Neural progenitor cell (in vitro differentiated cells): Measurements from ENCODE around the gene FBXO15. TPM values are rescaled to one million over a fixed set of nuclear protein-coding genes. Genes with fewer than 3 reads are reported as not detected.

Experiments used
- DNase-seq: peaks from one replicate; pipeline ENCODE4 v3.0.0-alpha.2; 2016; ENCODE audit warnings: low spot score
- H2AFZ ChIP-seq: fragments of 200-600 bp; sonication (generic); replicated peaks from 2 replicates; pipeline ENCODE4 v1.6.1; 2016; ENCODE audit warnings: antibody characterized with exemption
- H3F3A ChIP-seq: fragments of 200-600 bp; sonication (generic); 2 replicates; pipeline ENCODE4 v1.6.1; 2016; ENCODE audit warnings: antibody characterized with exemption, low read depth
- H3K27ac ChIP-seq: fragments of 200-600 bp; sonication (generic); 2 replicates; pipeline ENCODE4 v1.5.1; 2016; ENCODE audit warnings: mild to moderate bottlenecking
- H3K27me3 ChIP-seq: fragments of 200-600 bp; sonication (generic); 2 replicates; pipeline ENCODE4 v1.6.1; 2016; ENCODE audit warnings: mild to moderate bottlenecking, moderate library complexity
- H3K36me3 ChIP-seq: fragments of 200-600 bp; sonication (generic); 2 replicates; pipeline ENCODE4 v1.5.1; 2016
- H3K4me1 ChIP-seq: fragments of 200-600 bp; sonication (generic); 2 replicates; pipeline ENCODE4 v1.6.1; 2016; ENCODE audit warnings: mixed run types
- H3K4me2 ChIP-seq: fragments of 200-600 bp; sonication (generic); 2 replicates; pipeline ENCODE4 v1.6.1; 2016
- H3K4me3 ChIP-seq: fragments of 200-600 bp; sonication (generic); 2 replicates; pipeline ENCODE4 v1.5.1; 2016
- H3K79me2 ChIP-seq: fragments of 200-600 bp; sonication (generic); 2 replicates; pipeline ENCODE4 v1.6.1; 2016; ENCODE audit warnings: low read depth
- H3K9ac ChIP-seq: fragments of 200-600 bp; sonication (generic); 2 replicates; pipeline ENCODE4 v1.6.1; 2016
- H3K9me3 ChIP-seq: fragments of 200-600 bp; sonication (generic); 2 replicates; pipeline ENCODE4 v1.5.1; 2016; ENCODE audit warnings: low read depth
- H4K20me1 ChIP-seq: fragments of 200-600 bp; sonication (generic); 2 replicates; pipeline ENCODE4 v1.6.1; 2016; ENCODE audit warnings: low read depth
- H3K27ac Mint-ChIP-seq: 3 replicates; pipeline ENCODE4 v1.8.0; 2021; ENCODE audit warnings: mixed read lengths
- H3K27me3 Mint-ChIP-seq: 2 replicates; pipeline ENCODE4 v1.8.0; 2022; ENCODE audit warnings: low read depth, mild to moderate bottlenecking, inconsistent platforms, moderate library complexity, mixed read lengths; ENCODE audit not compliant: insufficient read depth
- H3K36me3 Mint-ChIP-seq: 3 replicates; pipeline ENCODE4 v1.8.0; 2021; ENCODE audit warnings: mixed read lengths
- H3K4me1 Mint-ChIP-seq: 3 replicates; pipeline ENCODE4 v1.8.0; 2021; ENCODE audit warnings: mixed read lengths
- H3K4me3 Mint-ChIP-seq: 3 replicates; pipeline ENCODE4 v1.8.0; 2021; ENCODE audit warnings: mild to moderate bottlenecking, moderate library complexity, mixed read lengths
- H3K9me3 Mint-ChIP-seq: 3 replicates; pipeline ENCODE4 v1.8.0; 2020; ENCODE audit warnings: mixed read lengths
- CTCF ChIP-seq: fragments of 200-600 bp; sonication (generic); IDR thresholded peaks from 2 replicates; pipeline ENCODE4 v1.5.1; 2017; ENCODE audit warnings: antibody characterized with exemption, mild to moderate bottlenecking
- EZH2 ChIP-seq: fragments of 200-600 bp; sonication (generic); IDR thresholded peaks from 2 replicates; pipeline ENCODE4 v1.6.1; 2017; ENCODE audit warnings: antibody characterized with exemption, mild to moderate bottlenecking, moderate library complexity
- EZH2phosphoT487 ChIP-seq: fragments of 200-600 bp; sonication (generic); IDR thresholded peaks from 2 replicates; pipeline ENCODE4 v1.6.1; 2017; ENCODE audit warnings: antibody characterized with exemption
- total RNA-seq: library from RNA; depleted of rRNA; stranded (reverse); fragments of >200 nt; gene quantifications from 2 replicates; pipeline ENCODE4 v1.2.3, GENCODE V29; 2015; ENCODE audit warnings: low replicate concordance

Gene FBXO15
- total RNA-seq, 1 donor from 2014 or later = 2.2 TPM

- Histone ChIP-seq H3K4me2 (no peak overlapping the region), H3K9me3 (no peaks in the 10 kb centered on the region), H3K4me1 (peaks cover 6% of the 10 kb centered on the region), H3K27me3 (no peaks in the 10 kb centered on the region), H3K4me3 (no peak overlapping the region), H3K79me2 (no peaks in the 10 kb centered on the region), H3K27ac (no peak overlapping the region), H3K9ac (no peak overlapping the region), H3K36me3 (no peaks in the 10 kb centered on the region), H4K20me1 (no peaks in the 10 kb centered on the region), H2AFZ (no peak overlapping the region), H3F3A (no peaks in the 10 kb centered on the region)
- H3K4me1 Mint-ChIP-seq = no peaks in the 10 kb centered on the region
- H3K27me3 Mint-ChIP-seq = peaks cover 4% of the 10 kb centered on the region
- no peak for DNase-seq
- TF ChIP-seq EZH2 = no peak
- TF ChIP-seq EZH2phosphoT487 = no peak
- H3K36me3 Mint-ChIP-seq = no peaks in the 10 kb centered on the region
- no peak overlapping the region for H3K27ac Mint-ChIP-seq
- no peaks in the 10 kb centered on the region for H3K9me3 Mint-ChIP-seq
- no peak overlapping the region for H3K4me3 Mint-ChIP-seq
These were observed 78.2 kb downstream of the FBXO15 start for GRCh38 chr18:74069178-74070050.

- Mint-ChIP-seq H3K36me3 (no peaks in the 10 kb centered on the region), H3K4me3 (no peak overlapping the region), H3K27me3 (peaks cover 4% of the 10 kb centered on the region), H3K4me1 (no peaks in the 10 kb centered on the region), H3K27ac (no peak overlapping the region), H3K9me3 (no peaks in the 10 kb centered on the region)
- Histone ChIP-seq H3K4me1 (peaks cover 6% of the 10 kb centered on the region), H2AFZ (no peak overlapping the region), H3K9me3 (no peaks in the 10 kb centered on the region), H3K4me2 (no peak overlapping the region), H3K9ac (no peak overlapping the region), H3K4me3 (no peak overlapping the region), H3F3A (no peaks in the 10 kb centered on the region), H4K20me1 (no peaks in the 10 kb centered on the region), H3K36me3 (no peaks in the 10 kb centered on the region), H3K27ac (no peak overlapping the region), H3K27me3 (no peaks in the 10 kb centered on the region), H3K79me2 (no peaks in the 10 kb centered on the region)
- DNase-seq = no peak
- no peak for TF ChIP-seq EZH2
- no peak for TF ChIP-seq EZH2phosphoT487
- TF ChIP-seq CTCF = no peak
These were observed 79.3 kb downstream of the FBXO15 start for GRCh38 chr18:74068296-74068695.

- H2AFZ ChIP-seq = no peak overlapping the region
- H3K4me1 ChIP-seq = peaks cover 6% of the 10 kb centered on the region
- Mint-ChIP-seq H3K36me3 (no peaks in the 10 kb centered on the region), H3K4me1 (no peaks in the 10 kb centered on the region), H3K9me3 (no peaks in the 10 kb centered on the region), H3K27ac (no peak overlapping the region), H3K4me3 (no peak overlapping the region), H3K27me3 (peaks cover 4% of the 10 kb centered on the region)
- H3K36me3 ChIP-seq = no peaks in the 10 kb centered on the region
- H4K20me1 ChIP-seq = no peaks in the 10 kb centered on the region
- H3K27me3 ChIP-seq = no peaks in the 10 kb centered on the region
- DNase-seq = no peak
- no peaks in the 10 kb centered on the region for H3K79me2 ChIP-seq
- H3K9me3 ChIP-seq = no peaks in the 10 kb centered on the region
- H3K4me2 ChIP-seq = no peak overlapping the region
- no peak overlapping the region for H3K9ac ChIP-seq
- no peak for TF ChIP-seq EZH2phosphoT487
- no peak for TF ChIP-seq CTCF
- TF ChIP-seq EZH2 = no peak
- no peaks in the 10 kb centered on the region for H3F3A ChIP-seq
- no peak overlapping the region for H3K4me3 ChIP-seq
- H3K27ac ChIP-seq = no peak overlapping the region
These were observed 81.6 kb downstream of the FBXO15 start for GRCh38 chr18:74066018-74066417.

- no peaks in the 10 kb centered on the region for H3F3A ChIP-seq
- H3K9ac ChIP-seq = no peak overlapping the region
- no peak overlapping the region for H3K27ac ChIP-seq
- TF ChIP-seq CTCF (no peak), EZH2 (no peak), EZH2phosphoT487 (no peak)
- no peaks in the 10 kb centered on the region for H4K20me1 ChIP-seq
- Mint-ChIP-seq H3K27ac (no peak overlapping the region), H3K36me3 (no peaks in the 10 kb centered on the region), H3K4me3 (no peak overlapping the region), H3K27me3 (peaks cover 4% of the 10 kb centered on the region), H3K4me1 (no peaks in the 10 kb centered on the region), H3K9me3 (no peaks in the 10 kb centered on the region)
- peaks cover 6% of the 10 kb centered on the region for H3K4me1 ChIP-seq
- H3K9me3 ChIP-seq = no peaks in the 10 kb centered on the region
- no peak overlapping the region for H3K4me3 ChIP-seq
- no peak overlapping the region for H3K4me2 ChIP-seq
- no peak overlapping the region for H2AFZ ChIP-seq
- H3K79me2 ChIP-seq = no peaks in the 10 kb centered on the region
- H3K27me3 ChIP-seq = no peaks in the 10 kb centered on the region
- no peak for DNase-seq
- H3K36me3 ChIP-seq = no peaks in the 10 kb centered on the region
These were observed 82.3 kb downstream of the FBXO15 start for GRCh38 chr18:74065366-74065765.
